BLaER1 (cell line): ENCODE data around the gene MAPKAPK2.

Experiments used
- H3K27ac ChIP-seq: shearing (Covaris generic); formaldehyde crosslinking; 2 replicates; pipeline ENCODE4 v1.8.1; 2022
- H3K27me3 ChIP-seq: shearing (Covaris generic); formaldehyde crosslinking; 2 replicates; pipeline ENCODE4 v1.8.1; 2022
- H3K36me3 ChIP-seq: shearing (Covaris generic); formaldehyde crosslinking; 2 replicates; pipeline ENCODE4 v1.8.1; 2022
- H3K4me1 ChIP-seq: shearing (Covaris generic); formaldehyde crosslinking; 2 replicates; pipeline ENCODE4 v1.8.1; 2022
- H3K4me2 ChIP-seq: shearing (Covaris generic); formaldehyde crosslinking; 2 replicates; pipeline ENCODE4 v1.8.1; 2022
- H3K4me3 ChIP-seq: shearing (Covaris generic); formaldehyde crosslinking; 2 replicates; pipeline ENCODE4 v1.8.1; 2022
- H3K9ac ChIP-seq: shearing (Covaris generic); formaldehyde crosslinking; 2 replicates; pipeline ENCODE4 v1.8.1; 2022
- H3K9me3 ChIP-seq: shearing (Covaris generic); formaldehyde crosslinking; 2 replicates; pipeline ENCODE4 v1.8.1; 2022
- H4K20me1 ChIP-seq: shearing (Covaris generic); formaldehyde crosslinking; 2 replicates; pipeline ENCODE4 v1.8.1; 2022
- Cebpa-rat ChIP-seq: shearing (Covaris generic); IDR thresholded peaks from 2 replicates; pipeline ENCODE4 v1.8.1; 2022

MAPKAPK2 gene

DNA sequence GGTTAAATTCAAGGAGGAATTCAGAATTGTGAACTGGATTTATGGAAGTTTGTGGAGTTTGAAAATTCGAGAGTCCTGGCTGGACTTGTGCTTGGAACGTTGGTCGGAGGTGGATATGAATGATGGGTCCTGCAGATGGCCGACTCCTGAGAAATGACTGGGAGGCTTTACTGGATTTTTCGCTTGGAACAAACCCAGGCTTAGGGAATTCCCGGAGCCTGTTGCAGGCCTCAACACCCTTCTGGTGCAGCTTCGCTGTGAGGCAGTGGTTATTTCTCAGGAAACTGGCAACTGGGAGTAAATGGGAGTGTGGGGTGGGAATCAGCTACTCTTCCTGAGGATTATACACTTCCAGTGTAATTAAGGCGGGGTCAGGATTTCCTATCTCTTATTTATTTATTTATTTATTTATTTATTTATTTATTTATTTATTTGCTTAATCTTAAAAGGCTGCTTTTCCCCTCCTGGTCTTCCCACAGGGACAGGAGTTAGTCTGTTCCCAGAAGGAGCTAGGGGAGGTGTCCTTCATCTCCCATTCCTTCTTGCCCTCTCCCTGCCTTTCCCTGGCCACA, 21.1 kb downstream of the MAPKAPK2 start:
- TF ChIP-seq Cebpa-rat, result no peak

GRCh38 chr1:206706298-206706791, 21.6 kb downstream of the MAPKAPK2 start:
- TF ChIP-seq Cebpa-rat, result no peak
- no peaks in the 10 kb centered on the region for H3K27me3 ChIP-seq
- H3K4me3 ChIP-seq, result peak overlapping the region; percentile 25
- H3K4me1 ChIP-seq, result peaks cover 100% of the 10 kb centered on the region
- peak overlapping the region; percentile 90 for H3K4me2 ChIP-seq
- H3K9ac ChIP-seq, result peak overlapping the region; percentile 59; the same call in 1 of the 2 replicates
- H3K36me3 ChIP-seq, result peaks cover 27% of the 10 kb centered on the region
- peaks cover 100% of the 10 kb centered on the region for H4K20me1 ChIP-seq
- no peaks in the 10 kb centered on the region for H3K9me3 ChIP-seq
- peak overlapping the region; percentile 69 for H3K27ac ChIP-seq

More for the DNA sequence above, 21.1 kb downstream of the MAPKAPK2 start:
- peaks cover 100% of the 10 kb centered on the region for H3K4me1 ChIP-seq
- H3K9ac ChIP-seq, result peak overlapping the region; percentile 59; the same call in 1 of the 2 replicates
- H4K20me1 ChIP-seq, result peaks cover 100% of the 10 kb centered on the region
- H3K36me3 ChIP-seq, result peaks cover 28% of the 10 kb centered on the region
- H3K9me3 ChIP-seq, result no peaks in the 10 kb centered on the region
- H3K27ac ChIP-seq, result peak overlapping the region; percentile 69; the same call in 1 of the 2 replicates
- peak overlapping the region; percentile 90 for H3K4me2 ChIP-seq
- peak overlapping the region; percentile 25 for H3K4me3 ChIP-seq
- no peaks in the 10 kb centered on the region for H3K27me3 ChIP-seq

DNA sequence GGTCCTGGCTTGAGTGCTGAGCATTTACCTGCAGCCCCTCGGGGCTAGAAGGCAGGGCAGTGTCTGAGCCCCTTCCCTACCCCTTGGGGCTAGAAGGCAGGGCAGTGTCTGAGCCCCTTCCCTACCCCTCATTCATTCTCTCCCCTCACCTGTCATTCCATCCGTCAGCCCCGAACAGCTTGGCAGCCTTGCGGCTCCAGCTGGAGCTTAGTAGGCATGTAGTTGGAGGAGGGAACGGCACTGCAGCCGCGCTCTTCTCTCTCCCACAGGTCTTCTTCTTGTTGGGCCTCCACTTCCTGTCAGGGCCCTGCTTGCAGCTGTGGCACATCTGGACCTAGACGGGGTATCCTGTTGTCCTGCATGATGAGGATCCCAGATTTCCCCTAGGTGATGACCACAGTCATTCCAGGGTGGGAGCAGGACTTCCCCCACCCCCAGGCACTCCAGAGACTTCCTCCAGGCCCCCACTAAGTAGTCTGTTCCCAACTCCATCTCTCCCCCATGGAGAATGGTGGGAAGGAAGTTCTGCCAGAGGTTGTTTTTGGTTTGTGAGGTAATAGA, 22.2 kb downstream of the MAPKAPK2 start:
- peaks cover 26% of the 10 kb centered on the region for H3K36me3 ChIP-seq
- no peaks in the 10 kb centered on the region for H3K27me3 ChIP-seq
- TF ChIP-seq Cebpa-rat, result no peak
- H3K4me3 ChIP-seq, result peak overlapping the region; percentile 25
- no peaks in the 10 kb centered on the region for H3K9me3 ChIP-seq
- peak overlapping the region; percentile 59; the same call in 1 of the 2 replicates for H3K9ac ChIP-seq
- peaks cover 100% of the 10 kb centered on the region for H3K4me1 ChIP-seq
- H3K27ac ChIP-seq, result peak overlapping the region; percentile 69
- peak overlapping the region; percentile 90 for H3K4me2 ChIP-seq
- H4K20me1 ChIP-seq, result peaks cover 100% of the 10 kb centered on the region

- Histone ChIP-seq H3K4me3 (peak overlapping the region; percentile 25), H3K27ac (peak overlapping the region; percentile 69), H3K4me1 (peaks cover 100% of the 10 kb centered on the region), H3K9me3 (no peaks in the 10 kb centered on the region), H3K9ac (peak overlapping the region; percentile 59; the same call in 1 of the 2 replicates), H3K4me2 (peak overlapping the region; percentile 90), H3K27me3 (no peaks in the 10 kb centered on the region), H4K20me1 (peaks cover 100% of the 10 kb centered on the region), H3K36me3 (peaks cover 15% of the 10 kb centered on the region; the same call in 1 of the 2 replicates)
- no peak for TF ChIP-seq Cebpa-rat
These were observed 23.4 kb downstream of the MAPKAPK2 start for GRCh38 chr1:206708058-206708457.

- H3K4me3 ChIP-seq, result no peak overlapping the region
- H3K9ac ChIP-seq, result no peak overlapping the region
- peaks cover 100% of the 10 kb centered on the region for H3K4me1 ChIP-seq
- peak overlapping the region; percentile 90 for H3K4me2 ChIP-seq
- H3K36me3 ChIP-seq, result peaks cover 15% of the 10 kb centered on the region; the same call in 1 of the 2 replicates
- TF ChIP-seq Cebpa-rat, result no peak
- no peaks in the 10 kb centered on the region for H3K9me3 ChIP-seq
- peak overlapping the region; percentile 69 for H3K27ac ChIP-seq
- no peaks in the 10 kb centered on the region for H3K27me3 ChIP-seq
- H4K20me1 ChIP-seq, result peaks cover 100% of the 10 kb centered on the region
These were observed 24.2 kb downstream of the MAPKAPK2 start for GRCh38 chr1:206708882-206709281.

DNA sequence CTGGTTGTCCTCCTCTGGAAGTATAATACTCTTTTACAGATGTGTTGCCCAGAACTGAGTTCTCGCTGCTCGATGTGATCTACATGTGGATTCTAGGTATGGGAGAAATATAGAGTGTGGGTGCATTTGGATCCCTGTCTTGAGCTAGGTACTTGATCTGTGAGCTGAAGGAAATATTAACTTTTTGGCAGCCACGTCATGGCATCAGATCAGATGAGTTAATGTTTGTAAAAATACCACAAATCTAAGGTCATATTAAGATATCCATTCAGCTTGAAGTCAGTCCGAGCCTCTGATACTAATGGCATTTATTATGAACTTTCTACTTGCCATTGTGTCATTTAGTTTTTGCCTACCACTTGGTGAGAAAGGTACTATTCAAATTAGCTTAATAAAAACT, 24.6 kb downstream of the MAPKAPK2 start:
- peak overlapping the region; percentile 69 for H3K27ac ChIP-seq
- peaks cover 100% of the 10 kb centered on the region for H4K20me1 ChIP-seq
- no peaks in the 10 kb centered on the region for H3K27me3 ChIP-seq
- H3K4me2 ChIP-seq, result peak overlapping the region; percentile 90
- no peak overlapping the region for H3K9ac ChIP-seq
- no peak for TF ChIP-seq Cebpa-rat
- H3K9me3 ChIP-seq, result no peaks in the 10 kb centered on the region
- peaks cover 15% of the 10 kb centered on the region; the same call in 1 of the 2 replicates for H3K36me3 ChIP-seq
- H3K4me3 ChIP-seq, result no peak overlapping the region
- peaks cover 100% of the 10 kb centered on the region for H3K4me1 ChIP-seq

DNA sequence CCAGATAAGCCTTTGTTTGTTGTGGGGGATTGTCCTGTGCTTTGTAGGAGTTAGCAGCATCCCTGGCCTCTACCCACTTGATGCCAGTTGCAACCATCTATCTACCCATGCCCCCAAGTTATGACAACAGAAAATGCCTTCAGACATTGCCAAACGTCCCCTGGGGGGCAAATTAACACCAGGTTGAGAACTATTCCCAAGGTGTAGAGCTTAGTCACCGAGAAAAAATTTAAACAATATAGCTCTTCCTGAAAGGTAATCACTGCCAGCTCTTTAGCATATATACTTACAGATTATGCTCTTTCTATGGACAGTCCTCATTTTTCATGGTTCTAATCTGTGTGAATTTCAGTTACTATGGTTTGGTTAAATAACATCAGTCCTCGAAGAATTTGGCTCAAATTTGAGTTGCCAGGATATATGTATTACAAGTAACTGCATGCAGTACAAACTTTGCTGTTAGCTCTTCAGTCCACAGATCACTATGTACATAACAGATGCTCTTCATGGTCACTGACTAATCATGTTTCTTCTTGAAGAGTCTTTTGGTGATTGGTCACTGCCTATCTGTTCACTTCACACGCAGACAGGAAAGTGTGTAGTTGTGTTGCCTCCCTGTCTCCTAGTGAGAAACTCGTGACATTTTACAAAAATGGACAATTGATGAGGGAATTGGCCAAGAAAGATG, 25.2 kb downstream of the MAPKAPK2 start:
- Histone ChIP-seq H3K36me3 (peaks cover 15% of the 10 kb centered on the region; the same call in 1 of the 2 replicates), H3K4me1 (peaks cover 100% of the 10 kb centered on the region), H3K9ac (no peak overlapping the region), H3K27me3 (no peaks in the 10 kb centered on the region), H4K20me1 (peaks cover 100% of the 10 kb centered on the region), H3K4me2 (peak overlapping the region; percentile 90), H3K4me3 (no peak overlapping the region), H3K27ac (no peak overlapping the region), H3K9me3 (no peaks in the 10 kb centered on the region)
- TF ChIP-seq Cebpa-rat, result no peak

GRCh38 chr1:206710460-206710823, 25.7 kb downstream of the MAPKAPK2 start:
- Histone ChIP-seq H3K4me3 (no peak overlapping the region), H3K9me3 (no peaks in the 10 kb centered on the region), H4K20me1 (peaks cover 100% of the 10 kb centered on the region), H3K4me1 (peaks cover 100% of the 10 kb centered on the region), H3K27me3 (no peaks in the 10 kb centered on the region), H3K4me2 (peak overlapping the region; percentile 90), H3K36me3 (peaks cover 18% of the 10 kb centered on the region; the same call in 1 of the 2 replicates), H3K9ac (no peak overlapping the region), H3K27ac (no peak overlapping the region)
- TF ChIP-seq Cebpa-rat, result no peak

DNA sequence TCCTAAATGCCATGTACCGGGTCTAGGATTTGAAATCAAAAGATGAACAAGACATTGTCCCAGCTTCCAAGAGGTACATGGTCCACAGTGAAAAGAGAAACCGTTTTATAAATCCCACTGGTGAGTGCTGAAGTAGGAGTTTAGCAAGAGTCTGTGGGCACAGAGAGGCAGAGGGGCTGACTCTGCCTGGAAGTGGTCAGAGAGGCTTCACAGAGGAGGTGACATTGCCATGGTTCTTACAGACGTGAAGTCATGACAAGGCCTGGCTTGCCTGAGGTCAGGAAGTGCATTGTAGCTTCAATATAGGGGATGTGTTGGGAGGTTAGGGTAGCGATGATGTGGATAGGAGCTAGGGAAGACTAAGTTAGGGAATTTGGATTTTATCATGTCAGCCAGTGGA, 28.4 kb downstream of the MAPKAPK2 start:
- H3K27me3 ChIP-seq, result no peaks in the 10 kb centered on the region
- no peak overlapping the region for H3K9ac ChIP-seq
- peak overlapping the region; percentile 58 for H3K27ac ChIP-seq
- H3K4me3 ChIP-seq, result no peak overlapping the region
- H3K4me2 ChIP-seq, result peak overlapping the region; percentile 67
- no peak for TF ChIP-seq Cebpa-rat
- H4K20me1 ChIP-seq, result peaks cover 100% of the 10 kb centered on the region
- H3K9me3 ChIP-seq, result no peaks in the 10 kb centered on the region
- peaks cover 19% of the 10 kb centered on the region; the same call in 1 of the 2 replicates for H3K36me3 ChIP-seq
- peaks cover 98% of the 10 kb centered on the region for H3K4me1 ChIP-seq
